RWPE1 (cell line): Measurements from ENCODE around the gene ARSA.

Experiments used
- CTCF ChIA-PET: fragments of 350-600 bp; sonication (Branson Sonifier 250); formaldehyde crosslinking; extraction: SDS; loops from one replicate; lab custom pipeline; 2021; lab: Yijun Ruan, JAX
- POLR2A ChIA-PET: fragments of 400-600 bp; formaldehyde crosslinking; extraction: SDS; loops from one replicate; lab custom pipeline; 2020; ENCODE audit warnings: antibody characterized with exemption; ENCODE audit not compliant: low non-redundant PET; lab: Yijun Ruan, JAX
- DNase-seq: peaks from one replicate; pipeline ENCODE4 v3.0.0; 2012; ENCODE audit warnings: low spot score
- H3K27ac ChIP-seq: fragments of 450-650 bp; 2 replicates; pipeline ENCODE4 v1.5.1; 2017
- TF ChIP-seq, protein P1 (sequence below): fragments of 450-650 bp; conservative IDR thresholded peaks from 2 replicates; pipeline ENCODE4 v1.5.1; 2017; ENCODE audit warnings: low read depth, mild to moderate bottlenecking

ARSA gene

DNA sequence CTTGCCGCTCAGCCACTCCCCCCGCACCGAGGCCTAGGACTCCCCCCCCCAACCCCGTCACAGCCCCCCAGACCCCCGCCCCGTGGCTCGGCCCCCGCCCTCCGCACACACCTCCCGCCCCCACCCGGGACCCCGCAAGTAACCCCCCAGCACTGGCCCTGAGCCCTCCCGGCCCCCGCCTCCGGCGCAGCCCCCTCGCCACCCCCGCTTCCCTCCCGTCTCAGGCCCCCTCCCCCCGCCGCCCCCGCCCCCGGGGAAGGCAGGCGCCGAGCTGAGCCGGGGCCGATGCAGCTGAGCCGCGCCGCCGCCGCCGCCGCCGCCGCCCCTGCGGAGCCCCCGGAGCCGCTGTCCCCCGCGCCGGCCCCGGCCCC is 46.2 kb upstream of the ARSA start:
- POLR2A ChIA-PET = no interaction called here
- H3K27ac ChIP-seq = no peak overlapping the region
- TF ChIP-seq, protein P1, sequence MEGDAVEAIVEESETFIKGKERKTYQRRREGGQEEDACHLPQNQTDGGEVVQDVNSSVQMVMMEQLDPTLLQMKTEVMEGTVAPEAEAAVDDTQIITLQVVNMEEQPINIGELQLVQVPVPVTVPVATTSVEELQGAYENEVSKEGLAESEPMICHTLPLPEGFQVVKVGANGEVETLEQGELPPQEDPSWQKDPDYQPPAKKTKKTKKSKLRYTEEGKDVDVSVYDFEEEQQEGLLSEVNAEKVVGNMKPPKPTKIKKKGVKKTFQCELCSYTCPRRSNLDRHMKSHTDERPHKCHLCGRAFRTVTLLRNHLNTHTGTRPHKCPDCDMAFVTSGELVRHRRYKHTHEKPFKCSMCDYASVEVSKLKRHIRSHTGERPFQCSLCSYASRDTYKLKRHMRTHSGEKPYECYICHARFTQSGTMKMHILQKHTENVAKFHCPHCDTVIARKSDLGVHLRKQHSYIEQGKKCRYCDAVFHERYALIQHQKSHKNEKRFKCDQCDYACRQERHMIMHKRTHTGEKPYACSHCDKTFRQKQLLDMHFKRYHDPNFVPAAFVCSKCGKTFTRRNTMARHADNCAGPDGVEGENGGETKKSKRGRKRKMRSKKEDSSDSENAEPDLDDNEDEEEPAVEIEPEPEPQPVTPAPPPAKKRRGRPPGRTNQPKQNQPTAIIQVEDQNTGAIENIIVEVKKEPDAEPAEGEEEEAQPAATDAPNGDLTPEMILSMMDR = no peak
- CTCF ChIA-PET = interaction anchor here (0.7 kb wide), 1 partner anchor 26 kb away, joined by 3 read pairs; no protein-coding TSS in a partner anchor
- DNase-seq = no peak

DNA sequence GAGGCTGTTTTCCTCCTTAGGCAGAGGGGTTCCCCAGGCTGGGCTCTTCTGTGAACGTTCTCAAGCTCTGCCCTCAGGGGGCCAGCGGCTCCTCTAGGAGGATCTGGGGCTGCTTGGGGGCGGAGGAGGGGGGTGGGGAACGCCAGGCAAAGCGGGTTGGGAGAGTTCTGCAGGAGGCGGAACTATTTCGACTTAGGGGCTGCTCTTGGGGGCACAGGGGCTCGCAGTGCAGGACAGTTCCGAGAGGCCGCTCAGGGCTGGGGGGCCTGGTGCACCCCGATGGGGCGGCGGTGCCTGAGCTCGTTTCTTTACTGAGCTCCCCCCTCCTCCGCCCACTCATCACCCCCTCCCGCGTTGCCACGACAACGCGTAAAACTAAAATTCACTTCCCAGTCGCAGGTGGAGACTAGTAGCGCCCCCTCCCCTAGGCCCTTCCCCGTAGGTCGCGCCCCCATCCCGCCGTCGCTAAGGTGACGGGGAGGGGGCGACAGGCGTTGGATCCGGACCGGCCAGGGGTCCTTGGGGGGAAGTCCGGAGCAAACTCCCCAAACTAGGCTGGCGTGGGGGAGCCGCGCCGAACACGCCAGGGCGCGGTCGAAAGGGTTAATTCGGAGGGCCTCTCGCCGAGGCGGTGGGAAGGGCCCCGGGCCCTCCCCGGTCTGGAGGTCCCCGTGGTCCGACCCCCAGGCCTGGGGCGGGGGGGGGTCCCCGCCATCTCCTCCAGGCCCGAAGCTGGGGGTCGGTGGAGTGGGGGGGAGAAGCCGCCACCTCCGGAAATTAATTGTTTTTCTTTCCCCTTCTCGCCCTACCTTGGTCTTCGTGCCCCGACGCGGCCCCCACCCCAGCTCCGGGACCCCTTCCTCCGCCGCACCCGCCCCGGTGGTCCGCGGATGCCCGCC is 45.5 kb upstream of the ARSA start:
- no peak for DNase-seq
- POLR2A ChIA-PET = no interaction called here
- no peak overlapping the region for H3K27ac ChIP-seq
- TF ChIP-seq, protein P1 = no peak
- CTCF ChIA-PET = interaction anchor here (0.7 kb wide), 1 partner anchor 27 kb away, joined by 3 read pairs; no protein-coding TSS in a partner anchor

DNA sequence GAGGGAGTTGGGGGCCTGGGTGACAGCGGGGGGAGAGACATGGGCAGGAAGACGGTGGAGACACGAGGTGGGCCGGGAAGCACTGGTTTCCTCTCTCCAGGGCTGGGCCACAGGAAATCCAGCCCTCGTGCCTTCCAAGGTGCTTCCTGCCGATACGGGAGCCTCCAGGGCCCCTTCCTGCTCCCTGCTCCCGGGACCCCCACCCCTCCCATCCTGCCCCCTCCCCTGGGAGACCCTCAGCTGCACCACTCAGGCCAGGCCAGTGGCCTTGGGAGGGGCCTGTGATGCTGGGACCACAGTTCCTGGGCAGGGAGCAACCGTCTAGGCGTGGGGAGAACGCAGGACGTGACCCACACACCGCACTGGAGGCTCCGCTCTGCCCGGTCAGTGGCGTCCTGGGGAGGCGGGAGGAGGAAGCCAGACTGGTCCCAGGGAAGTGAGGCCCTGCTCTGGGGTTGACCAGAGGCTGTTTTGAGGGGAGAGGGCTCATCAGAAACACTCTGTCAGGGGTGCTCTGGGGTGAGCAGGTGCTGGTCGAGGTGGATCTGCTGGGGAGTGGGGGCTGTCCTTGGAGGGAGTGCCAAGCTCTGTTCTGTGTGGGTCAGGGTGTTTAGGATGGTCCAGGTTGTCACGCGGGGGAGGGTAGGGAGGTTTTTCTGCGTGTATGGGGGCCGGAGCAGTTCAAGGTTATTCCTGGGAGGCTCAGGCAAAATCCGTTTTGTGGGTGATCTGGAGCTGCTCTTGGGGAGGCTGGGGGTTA is 44.7 kb upstream of the ARSA start, which contains the start of gene SHANK3:
Gene SHANK3 (plus strand): TSS at position 353 of the 760 bp plus-strand sequence.
- POLR2A ChIA-PET = no interaction called here
- no peak within 1 kb of the TSS for H3K27ac ChIP-seq
- TF ChIP-seq, protein P1 = no peak

DNA sequence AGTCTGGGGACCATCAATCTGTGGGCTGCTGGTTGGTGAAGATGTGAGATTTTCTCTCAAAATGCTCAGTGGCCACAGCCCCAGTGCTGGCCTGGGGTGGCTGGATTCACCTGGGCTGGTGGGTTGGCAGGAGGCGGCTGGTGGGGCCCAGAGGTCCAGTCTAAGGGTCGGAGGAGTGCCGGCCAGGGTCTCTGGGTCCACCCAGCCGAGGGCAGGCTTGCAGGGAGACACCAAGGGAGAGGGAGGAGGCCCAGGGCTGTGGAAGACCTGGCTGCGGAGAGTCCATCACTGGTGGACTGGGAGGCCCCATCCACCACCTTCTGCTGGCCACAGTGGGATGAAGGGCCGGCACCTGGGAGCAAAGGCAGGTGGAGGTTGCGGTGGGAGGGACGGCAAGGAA is 44.1 kb upstream of the ARSA start:
- TF ChIP-seq, protein P1 = no peak
- POLR2A ChIA-PET = no interaction called here
- no peak for DNase-seq
- CTCF ChIA-PET = no interaction called here
- H3K27ac ChIP-seq = no peak overlapping the region

More for the DNA sequence above, 44.7 kb upstream of the ARSA start, which contains the start of gene SHANK3:
- CTCF ChIA-PET = no interaction called here
- DNase-seq = no peak

DNA sequence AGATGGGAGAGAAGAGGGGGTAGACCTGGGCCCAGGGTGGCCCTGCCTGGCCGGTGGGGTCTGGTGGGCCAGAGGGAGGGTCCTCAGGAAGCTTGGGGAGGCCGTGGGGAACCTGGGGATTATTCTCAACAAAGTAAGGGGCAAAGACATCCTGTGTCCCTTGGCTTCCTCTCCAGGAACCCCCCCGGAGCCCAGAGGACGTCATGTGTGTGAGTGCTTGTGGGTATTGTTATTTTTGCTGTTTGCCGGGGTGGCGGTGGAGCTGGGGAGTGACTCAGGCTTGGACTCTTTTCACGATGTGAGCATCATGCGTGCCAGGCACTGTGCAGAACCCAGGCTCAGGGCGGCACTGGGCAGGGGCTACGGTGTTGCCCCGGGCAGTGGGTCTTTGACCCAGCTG is 43.7 kb upstream of the ARSA start:
- CTCF ChIA-PET = no interaction called here
- TF ChIP-seq, protein P1 = no peak
- POLR2A ChIA-PET = no interaction called here
- no peak overlapping the region for H3K27ac ChIP-seq
- no peak for DNase-seq

DNA sequence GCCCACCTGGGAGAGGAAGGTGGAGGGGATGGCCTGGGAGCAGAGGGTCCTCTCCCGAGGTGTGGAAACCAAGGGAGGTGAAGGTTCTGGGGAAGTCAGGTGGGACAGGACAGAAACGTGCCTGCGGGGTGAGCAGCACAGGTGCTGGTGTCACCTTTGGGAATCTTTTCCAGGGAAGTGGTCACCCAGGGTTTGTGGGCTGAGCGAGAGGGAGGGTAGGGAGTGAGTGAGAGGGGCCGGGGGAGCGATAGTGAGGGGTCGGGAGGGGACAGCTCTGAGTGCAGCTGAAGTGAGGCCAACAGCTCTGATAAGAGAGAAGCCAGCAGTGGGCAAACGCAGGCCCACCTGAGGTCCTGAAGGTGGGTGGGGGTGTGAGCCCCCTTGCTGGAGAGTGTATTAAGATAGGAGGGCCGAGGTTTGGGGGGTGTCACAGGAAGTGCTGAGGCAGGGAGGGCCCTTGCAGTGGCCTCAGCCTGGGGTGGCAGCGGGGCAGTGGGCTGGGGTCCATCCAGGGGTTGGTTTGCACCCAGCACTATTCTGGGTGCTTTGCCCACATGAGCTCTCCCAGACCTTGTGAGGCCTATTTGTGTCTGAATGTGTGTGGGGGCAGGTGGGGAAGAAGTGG is 43.1 kb upstream of the ARSA start:
- TF ChIP-seq, protein P1 = no peak
- ChIA-PET POLR2A (no interaction called here), CTCF (no interaction called here)
- H3K27ac ChIP-seq = no peak overlapping the region
- no peak for DNase-seq
